ENCODE data around the gene MYCBP. TPM values are rescaled to one million over a fixed set of nuclear protein-coding genes. Genes with fewer than 3 reads are reported as not detected.

The MYCBP gene
- total and polyA plus RNA-seq, 5 donors from 2014 or later, result 8.3 to 68.6 (median 63.0) TPM

Other genes with a start within 250 kb of the MYCBP start
- 17.2 TPM for gene RRAGC, start 13.6 kb downstream of the MYCBP start, total RNA-seq
- 10 to 100 TPM in 1 of 4 donors, 1 to 10 TPM in 3; 6.1 to 10.5 (median 8.1) TPM for gene RRAGC, start 13.6 kb downstream of the MYCBP start, polyA plus RNA-seq
- gene GJA9, start 8.2 kb upstream of the MYCBP start, total RNA-seq, result not detected
- not detected for gene GJA9, start 8.2 kb upstream of the MYCBP start, polyA plus RNA-seq
- gene RHBDL2, start 68.5 kb upstream of the MYCBP start, total RNA-seq, result not detected
- under 1 TPM in 2 of 4 donors, not detected in 2; 0.10 TPM for gene RHBDL2, start 68.5 kb upstream of the MYCBP start, polyA plus RNA-seq
- gene AKIRIN1, start 117.9 kb upstream of the MYCBP start, total RNA-seq, result 97.9 TPM
- gene AKIRIN1, start 117.9 kb upstream of the MYCBP start, polyA plus RNA-seq, result 100 to 1,000 TPM in 2 of 4 donors, 10 to 100 TPM in 2; 99.4 to 109 (median 103) TPM
- gene NDUFS5, start 153.0 kb upstream of the MYCBP start, total RNA-seq, result 101 TPM
- 100 to 1,000 TPM; 612 to 867 (median 641) TPM for gene NDUFS5, start 153.0 kb upstream of the MYCBP start, polyA plus RNA-seq